H9 (cell line): Measurements from ENCODE around the gene OR4D5. TPM values are rescaled to one million over a fixed set of nuclear protein-coding genes. Genes with fewer than 3 reads are reported as not detected.

ENCODE experiments used
- DNase-seq: peaks from one replicate; pipeline ENCODE4 v3.0.0-alpha.2; 2017
- H2AFZ ChIP-seq: one replicate; pipeline ENCODE4 v1.6.1; 2013; ENCODE audit warnings: mild to moderate bottlenecking, low read length, control low read depth, moderate library complexity
- H2AK5ac ChIP-seq: 2 replicates; pipeline ENCODE4 v1.6.1; 2013; ENCODE audit warnings: low read length, control low read depth, mixed read lengths; ENCODE audit not compliant: insufficient read length
- H2BK120ac ChIP-seq: one replicate; pipeline ENCODE4 v1.6.1; 2013; ENCODE audit warnings: low read depth, mild to moderate bottlenecking, low read length, control low read depth, inconsistent platforms; ENCODE audit not compliant: poor library complexity, severe bottlenecking
- H2BK12ac ChIP-seq: 2 replicates; pipeline ENCODE4 v1.6.1; 2013; ENCODE audit warnings: low read length, control low read depth, mixed read lengths, low read depth; ENCODE audit not compliant: insufficient read length
- H2BK15ac ChIP-seq: 2 replicates; pipeline ENCODE4 v1.6.1; 2013; ENCODE audit warnings: low read depth, low read length, control low read depth
- H2BK20ac ChIP-seq: one replicate; pipeline ENCODE4 v1.6.1; 2013; ENCODE audit warnings: low read depth, mild to moderate bottlenecking, low read length, control low read depth, inconsistent platforms; ENCODE audit not compliant: poor library complexity, severe bottlenecking
- H2BK5ac ChIP-seq: 2 replicates; pipeline ENCODE4 v1.6.1; 2013; ENCODE audit warnings: low read length, control low read depth, mixed read lengths; ENCODE audit not compliant: insufficient read length
- H3K14ac ChIP-seq: 2 replicates; pipeline ENCODE4 v1.6.1; 2013; ENCODE audit warnings: low read length, control low read depth; ENCODE audit not compliant: insufficient read depth
- H3K18ac ChIP-seq: 2 replicates; pipeline ENCODE4 v1.6.1; 2013; ENCODE audit warnings: low read depth, mild to moderate bottlenecking, mixed read lengths, low read length, control low read depth; ENCODE audit not compliant: insufficient read length
- H3K23ac ChIP-seq: 2 replicates; pipeline ENCODE4 v1.6.1; 2013; ENCODE audit warnings: low read length, control low read depth, mixed read lengths, low read depth; ENCODE audit not compliant: insufficient read length
- H3K23me2 ChIP-seq: 2 replicates; pipeline ENCODE4 v1.6.1; 2013; ENCODE audit warnings: low read depth, mild to moderate bottlenecking, mixed read lengths, low read length, control low read depth; ENCODE audit not compliant: insufficient read length, poor library complexity, severe bottlenecking
- H3K27ac ChIP-seq: 2 replicates; pipeline ENCODE4 v1.5.1; 2013; ENCODE audit warnings: low read length, control low read depth, mixed read lengths, low read depth; ENCODE audit not compliant: insufficient read length
- H3K27me3 ChIP-seq: 2 replicates; pipeline ENCODE4 v1.6.1; 2013; ENCODE audit warnings: low read length, control low read depth, inconsistent platforms; ENCODE audit not compliant: insufficient read depth
- H3K4ac ChIP-seq: 2 replicates; pipeline ENCODE4 v1.6.1; 2013; ENCODE audit warnings: low read depth, mild to moderate bottlenecking, control low read depth, inconsistent platforms, low read length, moderate library complexity
- H3K4me1 ChIP-seq: 2 replicates; pipeline ENCODE4 v1.6.1; 2013; ENCODE audit warnings: low read length, control low read depth, inconsistent platforms; ENCODE audit not compliant: insufficient read depth
- H3K4me2 ChIP-seq: 2 replicates; pipeline ENCODE4 v1.6.1; 2013; ENCODE audit warnings: low read length, control low read depth, mixed read lengths; ENCODE audit not compliant: insufficient read length, insufficient read depth
- H3K56ac ChIP-seq: 2 replicates; pipeline ENCODE4 v1.6.1; 2013; ENCODE audit warnings: low read depth, mild to moderate bottlenecking, mixed read lengths, low read length, control low read depth; ENCODE audit not compliant: insufficient read length
- H3K79me1 ChIP-seq: 2 replicates; pipeline ENCODE4 v1.6.1; 2013; ENCODE audit warnings: low read depth, mild to moderate bottlenecking, moderate library complexity, low read length, control low read depth, inconsistent platforms; ENCODE audit not compliant: insufficient read depth, poor library complexity, severe bottlenecking
- H3K79me2 ChIP-seq: 2 replicates; pipeline ENCODE4 v1.6.1; 2013; ENCODE audit warnings: low read length, control low read depth, inconsistent platforms; ENCODE audit not compliant: insufficient read depth
- H3K9ac ChIP-seq: 2 replicates; pipeline ENCODE4 v1.6.1; 2013; ENCODE audit warnings: low read length, control low read depth, mixed read lengths; ENCODE audit not compliant: insufficient read length; ENCODE audit errors: extremely low read depth
- H3K9me3 ChIP-seq: one replicate; pipeline ENCODE4 v1.6.1; 2013; ENCODE audit warnings: low read depth, low read length, inconsistent platforms; ENCODE audit not compliant: control insufficient read depth
- H3T11ph ChIP-seq: one replicate; pipeline ENCODE4 v1.6.1; 2013; ENCODE audit warnings: mild to moderate bottlenecking, low read length, control low read depth, inconsistent platforms
- H4K20me1 ChIP-seq: one replicate; pipeline ENCODE4 v1.6.1; 2013; ENCODE audit not compliant: control insufficient read depth, insufficient read length, insufficient read depth
- H4K5ac ChIP-seq: 2 replicates; pipeline ENCODE4 v1.6.1; 2013; ENCODE audit warnings: low read depth, mild to moderate bottlenecking, mixed read lengths, low read length, control low read depth; ENCODE audit not compliant: insufficient read length
- H4K8ac ChIP-seq: replicated peaks from 2 replicates; pipeline ENCODE4 v1.6.1; 2013; ENCODE audit warnings: low read length, control low read depth, mixed read lengths, low read depth; ENCODE audit not compliant: insufficient read length
- H4K91ac ChIP-seq: 2 replicates; pipeline ENCODE4 v1.6.1; 2013; ENCODE audit warnings: low read depth, mild to moderate bottlenecking, moderate library complexity, mixed read lengths, low read length, control low read depth; ENCODE audit not compliant: insufficient read length
- H3K27ac Mint-ChIP-seq, 3 experiments: 2 replicates in 2 of 3; 3 replicates in 1 of 3; pipeline ENCODE4 v1.8.0; 2020 to 2021; ENCODE audit warnings: mixed read lengths in 3 of 3, mild to moderate bottlenecking in 1 of 3, moderate library complexity in 1 of 3
- H3K27me3 Mint-ChIP-seq: 2 replicates; pipeline ENCODE4 v1.8.0; 2021; ENCODE audit warnings: low read depth, mild to moderate bottlenecking, moderate library complexity, mixed read lengths
- H3K36me3 Mint-ChIP-seq, 3 experiments: 2 replicates in 2 of 3; 3 replicates in 1 of 3; pipeline ENCODE4 v1.8.0; 2020 to 2021; ENCODE audit warnings: low read depth in 3 of 3, mixed read lengths in 3 of 3; ENCODE audit not compliant: insufficient read depth in 1 of 3
- H3K4me1 Mint-ChIP-seq, 2 experiments: 2 replicates each; pipeline ENCODE4 v1.8.0; 2020; ENCODE audit warnings: mixed read lengths in 2 of 2
- H3K4me3 Mint-ChIP-seq, 2 experiments: 2 replicates in 1 of 2; 3 replicates in 1 of 2; pipeline ENCODE4 v1.8.0; 2020 to 2021; ENCODE audit warnings: mild to moderate bottlenecking in 2 of 2, mixed read lengths in 2 of 2, moderate library complexity in 1 of 2
- H3K9me3 Mint-ChIP-seq, 2 experiments: 2 replicates in 1 of 2; 3 replicates in 1 of 2; pipeline ENCODE4 v1.8.0; 2020; ENCODE audit warnings: mild to moderate bottlenecking in 2 of 2, mixed read lengths in 2 of 2, moderate library complexity in 1 of 2
- total RNA-seq: library from RNA; stranded (reverse); gene quantifications from 2 replicates; pipeline ENCODE4 v1.2.1, GENCODE V29; 2021
- TF ChIP-seq, protein P1 (sequence below): fragments of 200-600 bp; sonication (generic); conservative IDR thresholded peaks from 3 replicates; pipeline ENCODE4 v1.8.0; 2021; ENCODE audit warnings: antibody characterized with exemption, mild to moderate bottlenecking

The OR4D5 gene
- total RNA-seq, 1 experiment from 2014 or later, result not detected

DNA sequence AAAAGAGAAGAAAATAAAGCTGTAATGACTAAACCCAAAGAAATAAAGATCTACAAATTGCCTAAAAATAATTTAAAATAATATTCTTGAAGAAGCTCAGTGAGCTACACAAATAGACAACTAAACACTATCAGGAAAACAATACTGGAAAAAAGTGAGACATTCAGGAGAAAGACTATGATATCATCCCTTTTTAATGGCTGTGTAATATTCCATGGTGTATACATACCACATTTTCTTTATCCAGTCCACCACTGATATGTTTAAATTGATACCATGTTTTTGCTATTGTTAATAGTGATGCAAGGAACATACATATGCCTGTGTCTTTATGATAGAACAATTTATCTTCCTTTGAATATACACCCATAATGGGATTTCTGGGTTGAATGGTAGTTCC is 17.3 kb downstream of the OR4D5 start:
- Histone ChIP-seq H3K9me3 (no peaks in the 10 kb centered on the region), H2AK5ac (no peak overlapping the region), H3K9ac (no peak overlapping the region), H2BK12ac (no peak overlapping the region), H4K91ac (no peak overlapping the region), H3K18ac (no peak overlapping the region), H2BK120ac (no peak overlapping the region), H2AFZ (no peak overlapping the region), H3K27me3 (no peaks in the 10 kb centered on the region), H4K20me1 (no peaks in the 10 kb centered on the region), H3K23me2 (no peaks in the 10 kb centered on the region), H3K79me1 (no peaks in the 10 kb centered on the region), H3K27ac (no peak overlapping the region), H3K4me2 (no peak overlapping the region), H3K14ac (no peak overlapping the region), H3K23ac (no peak overlapping the region), H3K79me2 (no peaks in the 10 kb centered on the region), H3T11ph (no peak overlapping the region), H3K56ac (no peak overlapping the region), H2BK20ac (no peak overlapping the region), H2BK5ac (no peak overlapping the region), H2BK15ac (no peak overlapping the region), H4K5ac (no peak overlapping the region), H3K4ac (no peak overlapping the region), H3K4me1 (no peaks in the 10 kb centered on the region), H4K8ac (no peak overlapping the region)
- Mint-ChIP-seq H3K4me3 (no peak overlapping the region), H3K4me1 (no peaks in the 10 kb centered on the region), H3K36me3 (peaks cover 0 to 21% (median 2%) of the 10 kb centered on the region in 3 experiments; a peak in 2 of 7 replicates), H3K9me3 (peaks cover 10 to 25% of the 10 kb centered on the region in 2 experiments), H3K27me3 (no peaks in the 10 kb centered on the region; the same call in 1 of the 2 replicates), H3K27ac (no peak overlapping the region)
- TF ChIP-seq, protein P1, sequence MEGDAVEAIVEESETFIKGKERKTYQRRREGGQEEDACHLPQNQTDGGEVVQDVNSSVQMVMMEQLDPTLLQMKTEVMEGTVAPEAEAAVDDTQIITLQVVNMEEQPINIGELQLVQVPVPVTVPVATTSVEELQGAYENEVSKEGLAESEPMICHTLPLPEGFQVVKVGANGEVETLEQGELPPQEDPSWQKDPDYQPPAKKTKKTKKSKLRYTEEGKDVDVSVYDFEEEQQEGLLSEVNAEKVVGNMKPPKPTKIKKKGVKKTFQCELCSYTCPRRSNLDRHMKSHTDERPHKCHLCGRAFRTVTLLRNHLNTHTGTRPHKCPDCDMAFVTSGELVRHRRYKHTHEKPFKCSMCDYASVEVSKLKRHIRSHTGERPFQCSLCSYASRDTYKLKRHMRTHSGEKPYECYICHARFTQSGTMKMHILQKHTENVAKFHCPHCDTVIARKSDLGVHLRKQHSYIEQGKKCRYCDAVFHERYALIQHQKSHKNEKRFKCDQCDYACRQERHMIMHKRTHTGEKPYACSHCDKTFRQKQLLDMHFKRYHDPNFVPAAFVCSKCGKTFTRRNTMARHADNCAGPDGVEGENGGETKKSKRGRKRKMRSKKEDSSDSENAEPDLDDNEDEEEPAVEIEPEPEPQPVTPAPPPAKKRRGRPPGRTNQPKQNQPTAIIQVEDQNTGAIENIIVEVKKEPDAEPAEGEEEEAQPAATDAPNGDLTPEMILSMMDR, result no peak
- DNase-seq, result no peak
